ENCODE results near the gene MMUT.
"Not testable (repeated sequence)": the region's sequence is repeated elsewhere in the genome, so short reads cannot be mapped to it uniquely, and the experiment has no call there.

Gene MMUT

GRCh38 chr6:49462927-49463611 lies at the start of gene MMUT, which contains the start of gene CENPQ:
Gene MMUT, minus strand, starts transcription at chr6:49463253. Its CDS starts 3,787 bp downstream, at chr6:49459466.
Gene CENPQ, plus strand, starts transcription at chr6:49463370. Its CDS starts 6,807 bp downstream, at chr6:49470177.
- peak; percentile 88 for DNase-seq

GRCh38 chr6:49509342-49509741 lies 46.3 kb upstream of the MMUT start:
- DNase-seq: no peak

DNA sequence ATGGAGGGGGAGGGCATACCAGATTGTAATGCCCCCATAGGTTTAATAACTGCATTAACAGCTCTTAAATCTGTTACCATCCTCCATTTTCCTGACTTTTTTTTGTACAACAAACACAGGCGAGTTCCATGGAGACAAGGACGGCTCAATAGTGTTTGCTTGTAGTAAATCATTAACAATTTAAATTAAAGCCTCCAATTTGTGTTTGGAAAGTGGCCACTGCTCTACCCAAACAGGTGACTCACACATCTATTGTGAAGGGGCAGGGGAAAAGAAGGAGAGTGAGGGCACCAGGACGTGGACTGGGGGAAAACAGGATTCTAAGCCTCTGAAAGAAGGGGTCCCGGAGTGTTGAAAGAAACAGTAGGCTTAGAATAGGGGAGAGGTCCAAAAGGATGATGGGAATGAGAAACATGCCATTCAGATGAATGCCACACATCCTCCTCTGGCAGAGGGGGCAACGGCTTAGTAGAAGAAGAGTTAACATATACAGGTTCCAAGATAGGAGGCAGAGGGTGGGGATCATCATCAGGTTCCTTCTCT lies 43.6 kb upstream of the MMUT start:
- DNase-seq: no peak

DNA sequence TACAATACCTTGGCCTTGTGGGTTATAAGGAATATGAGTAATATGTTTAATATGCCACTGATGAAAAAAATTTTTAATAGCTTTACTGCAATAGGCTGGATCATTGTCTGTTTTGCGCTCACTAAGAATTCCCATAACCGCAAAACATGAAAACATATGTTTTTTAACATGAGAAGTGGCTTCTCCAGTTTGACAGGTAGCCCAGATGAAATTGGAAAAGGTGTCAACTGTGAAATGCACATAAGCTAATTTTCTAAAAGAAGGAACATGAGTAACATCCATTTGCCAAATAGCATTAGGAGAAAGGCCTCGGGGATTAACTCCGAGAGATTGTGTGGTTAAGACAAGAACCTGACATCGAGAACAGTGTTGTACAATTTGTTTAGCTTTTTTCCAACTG lies 41.6 kb upstream of the MMUT start:
- no peak for DNase-seq

DNA sequence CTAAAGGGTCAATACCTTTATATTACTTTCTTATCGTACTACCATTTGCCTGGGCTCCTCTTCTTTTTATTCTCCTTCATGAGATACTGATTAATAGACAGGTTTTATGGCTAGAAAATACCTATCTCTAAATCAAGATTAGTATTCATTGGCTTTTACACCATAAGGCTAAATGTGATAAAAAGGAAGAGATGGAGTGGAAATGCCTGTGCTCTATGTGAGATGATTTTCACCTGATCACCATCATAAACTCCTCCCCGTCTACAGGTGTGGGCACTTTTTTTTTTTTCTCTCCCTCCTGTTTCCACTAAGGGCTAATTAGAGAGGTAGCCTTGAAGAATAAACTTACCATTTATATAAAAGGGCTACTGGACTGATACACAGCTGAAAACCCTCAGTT lies 36.6 kb upstream of the MMUT start, which contains the start of gene GLYATL3:
TSS of gene GLYATL3 (plus strand) at position 301 of the 400 bp plus-strand sequence. CDS start 12,068 bp downstream, outside the sequence.
- no peak for DNase-seq

DNA sequence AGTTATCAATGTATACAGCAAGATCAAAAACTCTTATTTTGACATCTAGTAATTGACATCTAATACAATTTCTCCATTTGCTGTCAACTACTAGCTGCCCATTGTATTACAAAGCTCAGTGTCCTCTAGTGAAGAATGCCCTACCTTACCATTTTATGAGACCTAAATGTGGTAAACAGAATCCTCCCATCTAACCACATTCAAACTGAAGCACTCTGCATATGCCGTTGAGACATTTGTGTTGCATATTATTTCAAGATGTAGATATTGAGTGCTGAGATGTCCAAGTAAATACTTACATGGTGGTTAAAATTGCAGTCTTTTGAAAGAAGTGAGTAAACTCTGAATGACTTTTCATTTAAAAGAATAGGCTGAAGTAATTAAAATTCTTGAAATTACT lies 36.1 kb upstream of the MMUT start:
- DNase-seq: no peak

DNA sequence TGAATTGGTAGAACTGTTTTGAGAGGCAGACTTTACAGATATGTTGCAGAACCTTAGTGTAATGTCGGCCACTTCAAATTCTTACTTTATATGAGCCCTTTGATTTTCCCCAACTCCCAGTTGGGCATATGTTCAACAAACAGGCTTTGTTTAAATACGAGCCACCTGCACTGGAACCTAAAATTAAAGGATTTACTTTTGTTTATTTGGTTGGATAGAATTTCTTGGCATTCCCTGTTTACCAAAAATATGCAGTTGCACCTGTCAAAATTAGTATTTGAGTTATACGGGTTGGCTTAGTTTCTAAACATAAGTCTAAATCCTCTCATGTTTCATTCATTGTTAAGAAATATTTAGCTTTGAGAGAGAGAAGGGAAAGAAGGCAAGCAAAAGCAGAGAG lies 34.3 kb upstream of the MMUT start:
- no peak for DNase-seq

GRCh38 chr6:49490633-49491032 lies 27.6 kb upstream of the MMUT start:
- no peak for DNase-seq

DNA sequence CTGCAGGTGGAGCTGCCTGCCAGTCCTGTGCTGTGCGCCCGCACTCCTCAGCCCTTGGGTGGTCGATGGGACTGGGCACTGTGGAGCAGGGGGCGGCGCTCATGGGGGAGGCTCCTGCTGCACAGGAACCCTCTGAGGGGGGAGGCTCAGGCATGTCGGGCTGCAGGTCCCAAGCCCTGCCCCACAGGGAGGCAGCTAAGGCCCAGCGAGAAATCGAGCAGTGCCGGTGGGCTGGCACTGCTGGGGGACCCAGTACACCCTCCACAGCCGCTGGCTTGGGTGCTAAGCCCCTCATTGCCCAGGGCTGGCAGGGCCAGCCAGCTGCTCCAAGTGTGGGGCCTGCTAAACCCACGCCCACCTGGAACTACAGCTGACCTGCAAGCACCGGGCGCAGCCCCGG lies 20.3 kb upstream of the MMUT start:
- not testable (repeated sequence) for DNase-seq

GRCh38 chr6:49481846-49482245 lies 18.8 kb upstream of the MMUT start:
- DNase-seq: not testable (repeated sequence)

DNA sequence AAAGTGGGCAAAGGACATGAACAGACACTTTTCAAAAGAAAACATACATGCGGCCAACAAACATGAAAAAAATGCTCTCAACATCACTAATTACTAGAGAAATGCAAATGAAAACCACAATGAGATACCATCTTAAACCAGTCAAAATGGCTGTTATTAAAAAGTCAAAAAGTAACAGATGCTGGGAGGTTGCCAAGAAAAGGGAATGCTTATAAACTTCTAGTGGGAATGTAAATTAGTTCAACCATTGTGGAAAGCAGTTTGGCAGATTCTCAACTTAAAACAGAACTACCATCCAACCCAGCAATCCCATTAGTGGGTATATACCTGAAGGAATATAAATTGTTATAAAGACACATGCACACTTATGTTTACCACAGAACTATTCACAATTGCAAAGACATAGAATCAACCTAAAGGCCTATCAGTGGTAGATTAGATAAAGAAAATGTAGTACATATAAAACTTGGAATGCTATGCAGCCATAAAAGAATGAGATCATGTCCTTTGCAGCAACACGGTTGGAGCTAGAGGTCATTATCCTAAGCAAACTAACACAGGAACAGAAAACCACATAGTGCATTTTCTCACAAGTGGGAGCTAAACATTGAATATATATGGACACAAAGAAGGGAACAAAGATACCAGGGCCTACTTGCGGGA lies 16.4 kb upstream of the MMUT start:
- no peak for DNase-seq

DNA sequence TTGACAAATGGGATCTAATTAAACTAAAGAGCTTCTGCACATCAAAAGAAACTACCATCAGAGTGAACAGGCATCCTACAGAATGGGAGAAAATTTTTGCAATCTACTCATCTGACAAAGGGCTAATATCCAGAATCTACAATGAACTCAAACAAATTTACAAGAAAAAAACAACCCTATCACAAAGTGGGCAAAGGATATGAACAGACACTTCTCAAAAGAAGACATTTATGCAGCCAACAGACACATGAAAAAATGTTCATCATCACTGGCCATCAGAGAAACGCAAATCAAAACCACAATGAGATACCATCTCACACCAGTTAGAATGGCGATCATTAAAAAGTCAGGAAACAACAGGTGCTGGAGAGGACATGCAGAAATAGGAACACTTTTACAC lies 13.5 kb upstream of the MMUT start:
- DNase-seq: not testable (repeated sequence)

- no peak for DNase-seq
Measured at GRCh38 chr6:49468042-49468441, 5.0 kb upstream of the MMUT start.

- no peak for DNase-seq
Measured at GRCh38 chr6:49464691-49465090, 1.6 kb upstream of the MMUT start.

DNA sequence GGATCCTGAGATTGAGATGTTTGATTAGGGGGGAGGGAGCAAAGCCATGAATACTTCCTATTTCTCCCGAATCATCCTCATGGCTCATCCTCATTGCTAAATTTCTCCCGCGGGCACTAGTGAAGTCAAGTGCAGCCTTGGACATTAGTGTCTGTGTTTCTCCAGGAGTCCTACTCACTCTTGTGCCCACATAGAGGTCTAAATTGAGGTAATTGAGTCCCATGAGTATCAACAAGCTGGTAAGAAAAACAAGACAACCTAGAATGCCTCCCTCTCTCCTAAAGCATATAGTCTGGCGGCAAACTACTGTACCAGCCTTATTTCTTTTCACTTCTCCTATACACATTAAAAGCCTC lies 537 bp upstream of the MMUT start:
- no peak for DNase-seq

DNA sequence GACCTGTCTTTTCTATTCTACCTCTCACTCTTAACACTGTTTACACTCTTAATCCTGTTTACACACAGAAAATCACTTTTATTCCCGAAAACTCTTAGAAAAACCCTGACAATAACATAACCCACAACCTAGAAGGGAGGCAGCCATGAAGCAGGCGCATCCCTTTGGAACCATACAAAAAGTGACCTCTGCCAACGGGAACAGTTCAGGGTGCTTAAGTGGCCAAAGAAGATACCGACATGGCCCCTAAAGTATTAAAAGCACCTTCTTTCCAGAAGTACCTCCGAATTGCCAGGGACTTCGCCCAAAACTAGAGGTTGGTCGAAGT lies 490 bp downstream of the MMUT start:
- no peak for DNase-seq

GRCh38 chr6:49462071-49462470 lies 982 bp downstream of the MMUT start:
- DNase-seq: no peak

DNA sequence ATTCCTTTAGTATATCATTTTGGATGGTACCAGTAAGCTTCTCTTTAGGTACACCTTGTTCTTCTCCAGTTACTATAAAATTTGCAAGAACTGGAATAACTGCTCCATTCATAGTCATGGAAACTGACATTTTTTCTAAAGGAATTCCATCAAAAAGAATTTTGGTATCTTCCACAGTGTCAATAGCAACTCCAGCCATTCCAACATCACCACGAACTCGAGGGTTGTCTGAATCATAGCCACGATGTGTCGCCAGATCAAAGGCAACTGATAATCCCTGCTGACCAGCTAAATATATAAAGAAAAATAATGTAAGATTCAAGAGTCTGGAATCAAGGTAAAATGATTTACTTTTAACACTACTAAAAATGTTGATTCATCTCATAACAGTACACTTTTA lies 5.3 kb downstream of the MMUT start:
- no peak for DNase-seq

DNA sequence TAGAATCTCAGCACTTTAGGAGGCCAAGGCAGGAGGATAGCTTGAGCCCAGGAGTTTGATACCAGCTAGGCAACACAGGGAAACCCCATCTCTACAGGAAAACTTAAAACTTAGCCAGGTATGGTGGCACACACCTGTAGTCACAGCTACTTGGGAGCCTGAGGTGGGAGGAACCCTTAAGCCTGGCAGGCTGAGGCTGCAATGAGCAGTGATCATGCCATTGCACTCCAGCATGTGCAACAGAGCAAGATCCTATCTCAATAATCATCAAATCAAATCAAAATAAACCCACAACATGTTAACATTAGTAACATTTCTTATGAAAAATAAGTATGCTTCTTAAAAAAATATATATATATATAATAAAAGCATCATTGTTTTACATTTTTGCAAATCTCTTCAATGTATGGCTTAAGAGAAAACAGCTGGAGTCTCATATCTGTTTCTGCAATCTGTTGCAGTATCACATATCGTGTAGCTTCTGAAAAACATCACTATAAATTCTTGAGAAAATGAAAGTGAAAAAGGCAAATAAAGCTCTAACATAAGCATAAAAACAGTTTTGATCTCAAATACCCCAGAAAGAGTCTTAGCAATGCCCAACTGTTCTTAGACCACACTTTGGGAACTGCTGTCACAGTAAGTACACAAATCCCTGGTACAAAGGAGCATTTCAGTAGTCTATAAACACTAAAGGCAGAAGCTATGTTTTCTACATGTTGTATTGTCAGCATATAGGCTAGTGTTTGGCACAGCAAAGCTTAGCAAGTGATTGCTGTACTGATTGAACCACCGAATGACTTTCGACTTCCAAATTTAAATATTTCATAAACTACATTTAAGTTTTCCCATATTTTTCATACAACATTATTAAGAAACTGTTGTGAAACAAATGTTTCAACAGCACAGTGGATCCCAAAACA lies 8.0 kb downstream of the MMUT start:
- no peak for DNase-seq

DNA sequence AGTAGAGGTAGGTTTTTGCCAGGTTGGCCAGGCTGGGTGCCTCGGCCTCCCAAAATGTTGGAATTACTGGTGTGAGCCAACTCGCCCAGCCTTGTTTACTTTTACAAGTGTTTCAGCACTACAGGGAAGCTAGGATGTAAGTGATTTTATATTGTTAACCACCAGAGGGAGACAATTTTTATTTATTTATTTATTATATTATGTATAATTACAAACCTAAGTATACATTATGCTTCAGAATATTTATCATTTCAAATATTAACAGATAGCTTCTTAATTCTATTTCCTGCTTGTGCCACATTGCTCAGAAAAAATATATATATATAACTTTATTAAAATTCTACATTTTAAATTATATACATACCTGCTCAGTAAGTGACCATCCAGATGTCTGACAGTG lies 9.8 kb downstream of the MMUT start:
- DNase-seq: no peak

GRCh38 chr6:49430866-49431265 lies 32.2 kb downstream of the MMUT start:
- no peak for DNase-seq

DNA sequence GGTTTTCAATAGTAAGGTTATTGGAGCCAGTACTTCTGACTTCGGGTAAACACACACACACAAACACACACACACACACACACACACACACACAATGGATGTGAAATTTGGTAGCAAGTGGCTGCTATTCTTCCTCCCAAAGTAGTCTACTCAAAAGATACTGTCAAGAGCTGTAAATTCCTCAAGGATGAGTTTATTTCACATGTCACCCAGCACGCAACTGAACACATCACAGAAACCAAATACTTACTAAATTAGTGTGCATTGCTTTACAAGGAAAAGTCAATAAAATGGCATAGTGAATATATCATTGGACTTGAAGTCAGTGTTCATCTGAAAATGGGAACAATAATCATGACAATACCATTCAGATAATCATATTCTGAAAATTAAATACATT lies 32.9 kb downstream of the MMUT start:
- DNase-seq: no peak

GRCh38 chr6:49423817-49424216 lies 39.2 kb downstream of the MMUT start:
- no peak for DNase-seq

All from activated CD4-positive, alpha-beta T cell treated with anti-CD3 and anti-CD28 coated beads, Interleukin-2, amount 50 U/mL, for 1 hour (primary cell).